PC-3 (cell line): Measurements from ENCODE around the gene MRPS14. TPM values are rescaled to one million over a fixed set of nuclear protein-coding genes. Genes with fewer than 3 reads are reported as not detected.

Experiments
- ATAC-seq: fragments of 200-7000 bp; cut with Tn5 transposase; 2 replicates; pipeline ENCODE4 v1.9.1; 2020; ENCODE audit warnings: mild to moderate bottlenecking, moderate library complexity
- BruUV-seq: library from RNA; stranded (reverse); fragments of 400-500 nt; replicated peaks from 2 replicates; lab custom pipeline; 2021; lab: Mats Ljungman, UMichigan
- CTCF ChIA-PET: fragments of 300-600 bp; sonication (Branson Sonifier 250); formaldehyde crosslinking; loops from one replicate; lab custom pipeline; 2022; ENCODE audit warnings: antibody characterized with exemption; lab: Charles Lee
- POLR2A ChIA-PET: fragments of 300-600 bp; sonication (Branson Sonifier 250); formaldehyde crosslinking; loops from one replicate; lab custom pipeline; 2022; ENCODE audit warnings: antibody characterized with exemption; ENCODE audit not compliant: unreplicated experiment; lab: Charles Lee
- DNase-seq: peaks from one replicate; pipeline ENCODE4 v3.0.0-alpha.2; 2015
- H2AFZ ChIP-seq: fragments of 300-600 bp; sonication (generic); 2 replicates; pipeline ENCODE4 v1.6.0; 2016; ENCODE audit warnings: antibody characterized with exemption, low read length
- H3F3A ChIP-seq: fragments of 300-600 bp; sonication (generic); one replicate; pipeline ENCODE4 v1.6.0; 2017; ENCODE audit warnings: antibody characterized with exemption, low read length, control low read depth, mild to moderate bottlenecking; ENCODE audit not compliant: unreplicated experiment
- H3K27ac ChIP-seq: fragments of 300-600 bp; sonication (generic); 2 replicates; pipeline ENCODE4 v1.5.1; 2016; ENCODE audit warnings: mild to moderate bottlenecking, low read length
- H3K27me3 ChIP-seq: fragments of 300-600 bp; sonication (generic); 2 replicates; pipeline ENCODE4 v1.6.1; 2016; ENCODE audit warnings: low read length, mixed read lengths
- H3K36me3 ChIP-seq: fragments of 300-600 bp; sonication (generic); 2 replicates; pipeline ENCODE4 v1.6.1; 2016; ENCODE audit warnings: low read depth, mixed run types, low read length, mixed read lengths
- H3K4me1 ChIP-seq: fragments of 300-600 bp; sonication (generic); 2 replicates; pipeline ENCODE4 v1.5.1; 2016; ENCODE audit warnings: low read length; ENCODE audit not compliant: insufficient read depth
- H3K4me2 ChIP-seq: fragments of 300-600 bp; sonication (generic); 2 replicates; pipeline ENCODE4 v1.6.0; 2016; ENCODE audit warnings: low read length
- H3K4me3 ChIP-seq: fragments of 300-600 bp; sonication (generic); 2 replicates; pipeline ENCODE4 v1.5.1; 2016; ENCODE audit warnings: mild to moderate bottlenecking, low read length, mixed read lengths
- H3K79me2 ChIP-seq: fragments of 300-600 bp; sonication (generic); 2 replicates; pipeline ENCODE4 v1.6.1; 2017; ENCODE audit warnings: low read length, mixed read lengths
- H3K9ac ChIP-seq: fragments of 300-600 bp; sonication (generic); 2 replicates; pipeline ENCODE4 v1.6.0; 2016; ENCODE audit warnings: mild to moderate bottlenecking, low read length
- H3K9me2 ChIP-seq: fragments of 300-600 bp; sonication (generic); replicated peaks from 2 replicates; pipeline ENCODE4 v1.6.1; 2016; ENCODE audit warnings: mixed run types, low read length, mixed read lengths
- H3K9me3 ChIP-seq: fragments of 300-600 bp; sonication (generic); 2 replicates; pipeline ENCODE4 v1.6.1; 2016; ENCODE audit warnings: low read length, mixed read lengths
- H4K20me1 ChIP-seq: fragments of 300-600 bp; sonication (generic); 2 replicates; pipeline ENCODE4 v1.6.1; 2016; ENCODE audit warnings: low read length, mixed read lengths
- CTCF ChIP-seq: fragments of 300-600 bp; sonication (generic); conservative IDR thresholded peaks from 2 replicates; pipeline ENCODE4 v1.5.1; 2017; ENCODE audit warnings: antibody characterized with exemption, low read depth, mild to moderate bottlenecking, low read length
- EZH2 ChIP-seq: fragments of 300-600 bp; sonication (generic); IDR thresholded peaks from one replicate; pipeline ENCODE4 v1.6.1; 2017; ENCODE audit warnings: antibody characterized with exemption, mild to moderate bottlenecking, low read length; ENCODE audit not compliant: unreplicated experiment
- EZH2phosphoT487 ChIP-seq: fragments of 300-600 bp; sonication (generic); IDR thresholded peaks from 2 replicates; pipeline ENCODE4 v1.6.1; 2018; ENCODE audit warnings: mild to moderate bottlenecking, antibody characterized with exemption, low read length, borderline replicate concordance
- intact Hi-C: fragments of 100-400 bp; cut with micrococcal nuclease; formaldehyde crosslinking; loops from 2 replicates; pipeline ENCODE4 v1.9.0; 2023
- total RNA-seq: library from RNA; depleted of rRNA; stranded (reverse); fragments of >200 nt; gene quantifications from 2 replicates; pipeline ENCODE4 v1.2.3, GENCODE V29; 2014

Gene MRPS14
- total RNA-seq, 1 experiment from 2014 or later: 21.8 TPM

GRCh38 chr1:175037416-175037815, 14.2 kb upstream of the MRPS14 start:
- intact Hi-C loops: no loop called here
- ChIA-PET CTCF (no interaction called here), POLR2A (no interaction called here)
- no peaks in the 10 kb centered on the region for H4K20me1 ChIP-seq
- H3K9me2 ChIP-seq: no peaks in the 10 kb centered on the region
- H3K4me1 ChIP-seq: peaks cover 11% of the 10 kb centered on the region; the same call in 1 of the 2 replicates
- no peaks in the 10 kb centered on the region for H3K27me3 ChIP-seq
- H3K36me3 ChIP-seq: no peaks in the 10 kb centered on the region
- no peaks in the 10 kb centered on the region for H3K9me3 ChIP-seq
- H3K27ac ChIP-seq: no peak overlapping the region
- H2AFZ ChIP-seq: no peak overlapping the region
- TF ChIP-seq CTCF (no peak), EZH2phosphoT487 (no peak), EZH2 (no peak)
- no peak for ATAC-seq
- H3K79me2 ChIP-seq: no peaks in the 10 kb centered on the region
- BruUV-seq: no TSS peak
- H3K4me2 ChIP-seq: no peak overlapping the region
- no peaks in the 10 kb centered on the region for H3F3A ChIP-seq
- no peak for DNase-seq
- H3K4me3 ChIP-seq: no peak overlapping the region
- no peak overlapping the region for H3K9ac ChIP-seq

- no peak overlapping the region for H3K27ac ChIP-seq
- TF ChIP-seq EZH2: no peak
- no peak for TF ChIP-seq EZH2phosphoT487
- TF ChIP-seq CTCF: no peak
- CTCF ChIA-PET: no interaction called here
- H3K27me3 ChIP-seq: no peaks in the 10 kb centered on the region
- H3K9me2 ChIP-seq: no peaks in the 10 kb centered on the region
- H3F3A ChIP-seq: no peaks in the 10 kb centered on the region
- no TSS peak for BruUV-seq
- H3K9me3 ChIP-seq: no peaks in the 10 kb centered on the region
- POLR2A ChIA-PET: no interaction called here
- no peaks in the 10 kb centered on the region for H3K36me3 ChIP-seq
- H2AFZ ChIP-seq: no peak overlapping the region
- H4K20me1 ChIP-seq: no peaks in the 10 kb centered on the region
- H3K4me3 ChIP-seq: no peak overlapping the region
- DNase-seq: no peak
- peaks cover 11% of the 10 kb centered on the region; the same call in 1 of the 2 replicates for H3K4me1 ChIP-seq
- intact Hi-C loops: no loop called here
- no peak overlapping the region for H3K4me2 ChIP-seq
- no peak for ATAC-seq
- no peak overlapping the region for H3K9ac ChIP-seq
- H3K79me2 ChIP-seq: no peaks in the 10 kb centered on the region
Observed at GRCh38 chr1:175036476-175036875, 13.3 kb upstream of the MRPS14 start.

- no peaks in the 10 kb centered on the region for H3K9me2 ChIP-seq
- CTCF ChIA-PET: no interaction called here
- H3K4me1 ChIP-seq: peaks cover 11% of the 10 kb centered on the region; the same call in 1 of the 2 replicates
- DNase-seq (no peak), ATAC-seq (no peak)
- no peak overlapping the region for H3K9ac ChIP-seq
- H3K27me3 ChIP-seq: no peaks in the 10 kb centered on the region
- no peak overlapping the region for H3K27ac ChIP-seq
- POLR2A ChIA-PET: no interaction called here
- no peaks in the 10 kb centered on the region for H3K79me2 ChIP-seq
- intact Hi-C loops: no loop called here
- H3K4me2 ChIP-seq: no peak overlapping the region
- H2AFZ ChIP-seq: no peak overlapping the region
- H4K20me1 ChIP-seq: no peaks in the 10 kb centered on the region
- H3K9me3 ChIP-seq: no peaks in the 10 kb centered on the region
- H3F3A ChIP-seq: no peaks in the 10 kb centered on the region
- H3K36me3 ChIP-seq: no peaks in the 10 kb centered on the region
- no peak overlapping the region for H3K4me3 ChIP-seq
- BruUV-seq: no TSS peak
- TF ChIP-seq EZH2 (no peak), EZH2phosphoT487 (no peak), CTCF (no peak)
Observed at GRCh38 chr1:175035865-175036264, 12.6 kb upstream of the MRPS14 start.
